Right lobe of liver (tissue), 6 donors: ENCODE measurements around the gene PTPRN2. TPM values are rescaled to one million over a fixed set of nuclear protein-coding genes. Genes with fewer than 3 reads are reported as not detected.

Experiments
- ATAC-seq, 4 donors: fragments of 200-7000 bp; cut with Tn5 transposase; one replicate each; pipeline ENCODE4 v1.9.1; 2020; ENCODE audit warnings: mild to moderate bottlenecking in 4 of 4, moderate library complexity in 4 of 4
- DNase-seq, 3 donors: peaks; one replicate each; pipeline ENCODE4 v3.0.0-alpha.2; 2020
- H3K27ac ChIP-seq, 3 donors: fragments of 200-600 bp; one replicate each; pipeline ENCODE4 v1.8.0; 2022
- H3K27me3 ChIP-seq, 2 donors: fragments of 200-600 bp; one replicate each; pipeline ENCODE4 v1.8.0; 2022
- H3K36me3 ChIP-seq, 4 donors: fragments of 200-600 bp; sonication (generic) in 1 of 4; one replicate each; pipeline versions ENCODE4 v1.5.1 to v1.8.0; 2017 to 2022; ENCODE audit warnings: control low read depth in 1 of 4
- H3K4me1 ChIP-seq, 4 donors: fragments of 200-600 bp; sonication (generic) in 1 of 4; one replicate each; pipeline versions ENCODE4 v1.5.1 to v1.8.0; 2017 to 2022; ENCODE audit warnings: control low read depth in 1 of 4
- H3K4me3 ChIP-seq, 3 donors: fragments of 200-600 bp; one replicate each; pipeline ENCODE4 v1.8.0; 2022
- H3K9me3 ChIP-seq, 4 donors: fragments of 200-600 bp; sonication (generic) in 1 of 4; one replicate each; pipeline versions ENCODE4 v1.5.1 to v1.8.0; 2017 to 2022; ENCODE audit warnings: control low read depth in 1 of 4
- POLR2A ChIP-seq: fragments of 450-650 bp; IDR thresholded peaks from one replicate; pipeline ENCODE4 v1.6.1; 2017; ENCODE audit warnings: antibody characterized with exemption, mild to moderate bottlenecking
- WGBS: methylation state at CpG from one replicate; pipeline ENCODE4 v1.1.6; 2018; ENCODE audit warnings: low coverage, low lambda C conversion rate; ENCODE audit not compliant: insufficient coverage; ENCODE audit errors: missing lambda C conversion rate; 5-methylcytosine and 5-hydroxymethylcytosine counted together
- intact Hi-C, 2 donors: fragments of 100-400 bp; cut with DNase I; formaldehyde crosslinking; loops; one replicate each; pipeline versions ENCODE4 v1.11.2 to v1.14.1; 2022
- total RNA-seq, 6 experiments: library from RNA; depleted of rRNA in 2 of 6; stranded (reverse); fragments of >200 nt in 2 of 6; fragmentation: NEBNext Ultra II Directional in 3 of 6; extraction: Animal tissue kit (Norgen Biotek cat#: 25700) in 3 of 6; gene quantifications; one replicate each; pipeline versions ENCODE4 v1.1.0 to v1.2.4, GENCODE V29; 2016 to 2023
- TF ChIP-seq, protein P1 (sequence below), 4 donors: fragments of 200-600 bp in 3 of 4; fragments of 450-650 bp in 1 of 4; IDR thresholded peaks; one replicate each; pipeline versions ENCODE4 v1.5.1 to v1.8.0; 2016 to 2022; ENCODE audit warnings: antibody characterized with exemption in 4 of 4, mild to moderate bottlenecking in 2 of 4
- donor health status: DM: no; HTN: yes; CAD: no.
- donor health status: DM: no; HTN: no; CAD: no.
- donor health status: DM: no; HTN: no; CAD: no.
- donor health status: DM: no; HTN: yes; CAD: no.
- donor health status: DM: no; HTN: yes; CAD: no.

PTPRN2 gene
- total RNA-seq, 6 experiments from 2014 or later = 0.15 to 0.87 (median 0.67) TPM

DNA sequence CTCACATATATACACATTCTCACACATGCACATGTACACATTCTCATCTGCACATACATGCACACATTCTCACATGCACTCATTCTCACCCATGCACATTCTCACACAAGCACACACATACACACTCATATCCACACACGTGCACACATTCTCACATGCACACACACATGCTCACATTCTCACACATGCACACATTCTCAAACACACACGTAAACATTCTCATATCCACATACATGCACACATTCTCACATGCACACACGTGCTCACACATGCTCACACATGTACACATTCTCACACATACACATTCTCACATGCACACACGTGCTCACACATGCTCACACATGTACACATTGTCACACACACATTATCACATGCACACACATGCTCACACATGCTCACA is 260.6 kb downstream of the PTPRN2 start:
- no peak for DNase-seq
- ATAC-seq = no peak
- no peak overlapping the region for H3K4me3 ChIP-seq
- TF ChIP-seq, protein P1, sequence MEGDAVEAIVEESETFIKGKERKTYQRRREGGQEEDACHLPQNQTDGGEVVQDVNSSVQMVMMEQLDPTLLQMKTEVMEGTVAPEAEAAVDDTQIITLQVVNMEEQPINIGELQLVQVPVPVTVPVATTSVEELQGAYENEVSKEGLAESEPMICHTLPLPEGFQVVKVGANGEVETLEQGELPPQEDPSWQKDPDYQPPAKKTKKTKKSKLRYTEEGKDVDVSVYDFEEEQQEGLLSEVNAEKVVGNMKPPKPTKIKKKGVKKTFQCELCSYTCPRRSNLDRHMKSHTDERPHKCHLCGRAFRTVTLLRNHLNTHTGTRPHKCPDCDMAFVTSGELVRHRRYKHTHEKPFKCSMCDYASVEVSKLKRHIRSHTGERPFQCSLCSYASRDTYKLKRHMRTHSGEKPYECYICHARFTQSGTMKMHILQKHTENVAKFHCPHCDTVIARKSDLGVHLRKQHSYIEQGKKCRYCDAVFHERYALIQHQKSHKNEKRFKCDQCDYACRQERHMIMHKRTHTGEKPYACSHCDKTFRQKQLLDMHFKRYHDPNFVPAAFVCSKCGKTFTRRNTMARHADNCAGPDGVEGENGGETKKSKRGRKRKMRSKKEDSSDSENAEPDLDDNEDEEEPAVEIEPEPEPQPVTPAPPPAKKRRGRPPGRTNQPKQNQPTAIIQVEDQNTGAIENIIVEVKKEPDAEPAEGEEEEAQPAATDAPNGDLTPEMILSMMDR (IDR thresholded peaks at IDR 0.05) = no peak
- no peaks in the 10 kb centered on the region for H3K27me3 ChIP-seq
- H3K9me3 ChIP-seq = no peaks in the 10 kb centered on the region
- H3K4me1 ChIP-seq = no peaks in the 10 kb centered on the region
- intact Hi-C loops = no loop called here
- no peak overlapping the region for H3K27ac ChIP-seq
- H3K36me3 ChIP-seq = no peaks in the 10 kb centered on the region
- 58% methylated on average over 4 of the region's 4 CpGs for WGBS

DNA sequence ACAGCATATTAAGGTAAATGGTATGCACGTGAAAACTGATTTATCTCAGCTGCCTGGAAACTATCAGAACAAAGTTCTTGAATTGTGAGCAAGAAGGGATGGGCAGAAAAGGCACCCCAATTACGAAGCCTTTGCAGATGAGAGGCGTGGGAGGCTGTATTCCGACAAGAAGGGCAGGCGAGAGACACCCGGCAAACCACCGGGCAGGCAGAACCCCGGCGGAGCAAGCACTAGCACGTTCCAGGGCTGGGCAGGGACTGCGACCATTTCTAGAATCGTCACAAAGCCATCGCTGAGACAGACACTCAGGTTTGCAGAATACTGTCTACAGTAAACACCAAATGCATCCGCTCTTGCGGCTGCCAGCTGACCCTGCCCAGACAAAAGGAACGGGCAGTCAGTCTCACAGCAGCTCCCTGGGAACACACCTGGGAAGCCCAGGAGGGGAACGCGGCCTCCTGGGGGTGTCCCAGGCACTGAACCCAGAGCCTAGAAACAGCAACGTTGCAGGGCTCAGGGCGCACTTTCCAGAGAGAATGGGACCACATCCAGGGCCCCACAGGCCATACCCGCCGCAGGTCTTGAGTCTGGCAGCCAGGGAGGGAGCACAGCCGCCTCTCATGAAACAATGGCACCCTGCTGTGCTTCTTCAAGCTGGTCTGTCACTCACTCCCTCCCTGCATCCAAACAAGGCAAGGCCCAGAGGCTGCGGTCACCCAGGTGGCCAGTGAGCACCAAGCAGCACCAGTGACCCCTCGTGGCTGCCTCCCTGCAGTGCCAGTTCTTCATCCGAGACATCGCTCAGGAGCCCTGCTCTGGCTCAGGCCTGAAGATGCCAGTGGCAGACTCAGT is 261.9 kb downstream of the PTPRN2 start:
- DNase-seq (peak in 1 of 3 donors; percentile 58), ATAC-seq (peak; percentile 70 to 79 (median 75))
- H3K4me3 ChIP-seq = no peak overlapping the region
- no peak overlapping the region for H3K27ac ChIP-seq
- no peak for TF ChIP-seq POLR2A
- TF ChIP-seq, protein P1 (IDR thresholded peaks at IDR 0.05) = peak; percentile 38 to 50 (median 46)
- H3K4me1 ChIP-seq = no peaks in the 10 kb centered on the region
- no peaks in the 10 kb centered on the region for H3K27me3 ChIP-seq
- H3K9me3 ChIP-seq = no peaks in the 10 kb centered on the region
- H3K36me3 ChIP-seq = no peaks in the 10 kb centered on the region
- WGBS = 68% methylated on average over 14 of the region's 27 CpGs
- intact Hi-C loops = no loop called here

DNA sequence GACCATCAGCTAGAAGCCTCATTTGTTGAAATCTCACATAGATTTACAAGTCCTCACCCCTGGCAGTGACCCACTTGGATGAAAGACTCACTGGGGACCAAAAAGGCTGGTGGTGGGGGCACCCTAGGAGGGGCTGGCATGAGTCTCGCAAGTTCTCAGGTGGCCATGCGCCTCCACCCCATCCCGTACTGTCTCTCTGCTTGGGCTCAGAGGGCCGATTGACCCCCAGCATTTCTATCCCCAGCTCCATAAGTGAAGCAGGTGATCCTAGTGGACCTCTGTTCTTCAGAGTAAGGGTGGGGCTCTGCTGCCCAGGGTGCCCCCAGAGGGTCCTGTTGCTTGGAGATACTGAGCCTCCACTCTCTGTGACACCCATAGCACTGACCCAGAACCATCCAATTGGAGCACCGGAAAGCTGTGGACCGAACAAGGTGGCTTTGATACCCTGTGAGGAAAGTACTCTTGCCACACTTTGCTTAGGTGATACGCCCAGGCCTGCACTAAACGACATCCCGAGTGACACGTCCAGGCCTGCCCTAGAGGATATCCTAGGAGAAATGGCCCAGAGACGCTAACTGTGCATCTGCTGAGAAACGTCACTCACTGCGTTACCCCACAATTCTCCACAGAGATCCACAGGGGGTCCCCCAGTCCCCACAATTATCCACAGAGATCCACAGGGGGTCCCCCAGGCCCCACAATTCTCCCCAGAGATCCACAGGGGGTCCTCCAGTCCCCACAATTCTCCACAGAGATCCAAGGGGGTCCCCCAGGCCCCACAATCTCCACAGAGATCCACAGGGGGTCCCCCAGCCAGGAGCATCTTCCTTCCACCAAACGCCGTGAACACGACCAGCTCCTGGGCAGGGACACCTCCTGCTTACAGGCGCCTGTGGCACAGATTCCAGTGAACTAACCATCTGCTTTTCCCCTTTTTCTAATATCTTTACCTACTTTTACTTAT is 262.9 kb downstream of the PTPRN2 start:
- Histone ChIP-seq H3K4me3 (no peak overlapping the region), H3K4me1 (no peaks in the 10 kb centered on the region), H3K27ac (no peak overlapping the region), H3K36me3 (no peaks in the 10 kb centered on the region), H3K9me3 (no peaks in the 10 kb centered on the region), H3K27me3 (no peaks in the 10 kb centered on the region)
- TF ChIP-seq, protein P1 (IDR thresholded peaks at IDR 0.05) = no peak
- TF ChIP-seq POLR2A = no peak
- intact Hi-C loops = no loop called here
- ATAC-seq = no peak
- 42% methylated on average over 6 of the region's 17 CpGs for WGBS
- no peak for DNase-seq

DNA sequence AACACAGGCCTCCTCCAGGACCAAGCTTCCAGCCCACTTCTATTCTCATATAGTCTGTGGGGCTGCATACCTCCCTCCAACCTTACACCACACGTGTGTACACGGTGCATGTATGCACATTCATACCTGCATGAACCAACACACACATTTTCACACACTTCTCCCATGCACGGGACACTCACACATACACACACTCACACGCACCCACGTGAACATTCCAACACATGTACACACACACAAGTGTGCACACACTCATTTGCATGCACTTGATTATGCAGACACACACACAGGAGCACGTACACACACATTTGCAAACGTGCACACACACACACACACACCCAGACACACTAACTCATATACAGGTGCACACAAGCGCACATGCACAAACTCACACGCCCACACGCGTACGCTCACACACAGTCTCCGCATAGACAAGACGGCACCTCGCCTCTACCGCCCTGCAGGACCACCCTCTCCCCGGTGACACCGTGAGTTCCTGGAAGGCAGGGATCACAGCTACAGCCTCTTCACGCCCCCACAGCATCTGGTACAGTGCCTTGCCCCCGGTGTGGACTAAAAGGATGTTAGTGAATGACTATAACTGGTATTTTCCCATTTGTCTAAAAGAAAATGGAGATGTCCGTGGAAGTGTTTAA is 263.8 kb downstream of the PTPRN2 start:
- WGBS = 55% methylated on average over 10 of the region's 21 CpGs
- intact Hi-C loops = no loop called here
- H3K36me3 ChIP-seq = no peaks in the 10 kb centered on the region
- no peaks in the 10 kb centered on the region for H3K9me3 ChIP-seq
- ATAC-seq = no peak
- no peaks in the 10 kb centered on the region for H3K27me3 ChIP-seq
- no peak for DNase-seq
- H3K4me1 ChIP-seq = no peaks in the 10 kb centered on the region
- no peak for TF ChIP-seq POLR2A
- TF ChIP-seq, protein P1 (IDR thresholded peaks at IDR 0.05) = no peak
- H3K4me3 ChIP-seq = no peak overlapping the region
- no peak overlapping the region for H3K27ac ChIP-seq
